ENCODE data around the gene KRT2. TPM values are rescaled to one million over a fixed set of nuclear protein-coding genes. Genes with fewer than 3 reads are reported as not detected.

KRT2 gene
- total RNA-seq, 1 experiment from 2014 or later: not detected

DNA sequence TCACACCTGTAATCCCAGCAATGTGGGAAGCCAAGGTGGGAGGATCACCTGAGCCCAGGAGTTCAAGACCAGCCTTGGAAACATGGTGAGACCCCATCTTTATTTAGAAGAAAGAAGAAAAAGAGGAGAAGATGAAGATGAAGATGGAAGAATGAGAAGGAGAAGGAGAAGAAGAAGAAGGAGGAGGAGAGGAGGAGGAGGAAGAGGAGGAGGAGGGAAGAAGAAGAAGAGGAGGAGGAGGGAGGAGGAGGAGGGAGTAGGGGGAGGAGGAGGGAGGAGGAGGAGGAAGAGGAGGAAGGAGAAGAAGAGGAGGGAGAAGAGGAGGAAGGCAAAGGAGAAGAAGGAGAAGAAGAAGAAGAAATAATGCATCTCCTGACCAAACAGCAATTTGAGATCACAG, 37.2 kb upstream of the KRT2 start:
- Histone ChIP-seq H3K4me3 (no peak overlapping the region), H3K27ac (no peak overlapping the region), H3K36me3 (no peaks in the 10 kb centered on the region), H3K9me3 (replicated peaks) (no peaks in the 10 kb centered on the region), H3K4me1 (no peaks in the 10 kb centered on the region), H3K27me3 (0 out of 2 replicates have a peak, but pooled peaks cover 3% of the 10 kb centered on the region)
- DNase-seq: no peak

DNA sequence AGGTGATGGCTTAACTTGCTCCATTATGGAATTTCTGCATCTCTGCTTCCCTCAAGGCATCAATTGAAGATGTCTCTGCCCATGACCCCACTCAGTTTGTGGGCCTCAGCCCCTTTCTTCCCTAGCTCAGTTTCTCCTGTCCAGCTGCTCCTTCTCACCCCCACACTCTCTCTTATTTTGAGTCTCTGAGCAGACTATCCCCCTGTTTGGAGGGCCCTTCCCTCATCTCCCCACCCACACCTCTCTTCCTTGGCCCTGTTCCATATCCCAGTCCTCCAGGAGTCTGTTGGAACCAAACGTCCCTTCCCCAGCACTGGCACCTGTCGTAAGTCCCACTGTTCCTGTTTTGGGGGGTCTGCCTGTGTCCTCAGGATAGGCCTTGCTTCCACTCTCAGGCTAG, 36.5 kb upstream of the KRT2 start:
- Histone ChIP-seq H3K4me3 (no peak overlapping the region), H3K9me3 (replicated peaks) (no peaks in the 10 kb centered on the region), H3K4me1 (no peaks in the 10 kb centered on the region), H3K36me3 (no peaks in the 10 kb centered on the region), H3K27me3 (0 out of 2 replicates have a peak, but pooled peaks cover 3% of the 10 kb centered on the region), H3K27ac (no peak overlapping the region)
- no peak for DNase-seq

DNA sequence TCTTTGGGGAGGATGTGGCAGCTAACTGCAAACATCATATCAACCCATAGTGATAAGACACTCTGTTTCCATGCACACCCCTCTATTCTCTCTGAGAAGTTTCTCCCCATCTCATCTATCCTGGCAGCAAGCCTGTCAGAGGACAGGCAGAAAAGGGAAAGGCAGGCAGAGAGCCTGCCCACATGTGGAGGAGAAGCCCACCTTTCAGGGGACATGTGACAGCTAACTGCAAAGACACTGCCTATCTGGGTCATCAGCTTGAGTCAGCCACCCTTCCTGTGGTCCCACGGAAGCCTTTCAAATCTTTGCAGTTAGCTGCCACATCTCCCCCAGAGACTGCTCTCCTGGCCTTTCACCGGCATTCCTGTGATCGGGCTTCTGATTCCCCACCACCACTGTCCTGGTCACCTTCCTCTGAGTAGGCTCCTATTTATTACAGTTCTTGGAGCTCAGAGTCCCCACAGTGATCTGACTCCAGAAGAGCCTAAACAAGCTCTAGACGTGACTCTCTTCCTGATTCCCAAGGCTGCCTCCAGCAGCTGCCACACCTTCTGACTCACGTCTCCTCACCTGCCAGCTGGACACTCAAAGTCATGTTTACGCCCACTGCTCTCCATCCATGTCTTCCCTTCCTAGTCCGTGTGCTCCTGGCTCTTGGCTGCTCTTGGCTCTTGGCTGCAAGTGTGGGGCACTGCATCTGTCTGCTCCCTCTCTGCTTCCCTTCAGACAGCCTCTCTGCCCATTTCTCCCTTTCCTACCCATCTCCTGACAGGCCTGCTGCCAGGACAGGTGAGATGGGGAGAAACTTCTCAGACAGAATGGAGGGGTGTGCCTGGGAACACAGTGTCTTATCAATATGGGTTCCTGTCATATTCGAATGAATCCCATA, 35.7 kb upstream of the KRT2 start:
- H3K27me3 ChIP-seq: 0 out of 2 replicates have a peak, but pooled peaks cover 3% of the 10 kb centered on the region
- H3K27ac ChIP-seq: no peak overlapping the region
- no peaks in the 10 kb centered on the region for H3K4me1 ChIP-seq
- no peaks in the 10 kb centered on the region for H3K9me3 ChIP-seq (replicated peaks)
- DNase-seq: no peak
- no peak overlapping the region for H3K4me3 ChIP-seq
- no peaks in the 10 kb centered on the region for H3K36me3 ChIP-seq

DNA sequence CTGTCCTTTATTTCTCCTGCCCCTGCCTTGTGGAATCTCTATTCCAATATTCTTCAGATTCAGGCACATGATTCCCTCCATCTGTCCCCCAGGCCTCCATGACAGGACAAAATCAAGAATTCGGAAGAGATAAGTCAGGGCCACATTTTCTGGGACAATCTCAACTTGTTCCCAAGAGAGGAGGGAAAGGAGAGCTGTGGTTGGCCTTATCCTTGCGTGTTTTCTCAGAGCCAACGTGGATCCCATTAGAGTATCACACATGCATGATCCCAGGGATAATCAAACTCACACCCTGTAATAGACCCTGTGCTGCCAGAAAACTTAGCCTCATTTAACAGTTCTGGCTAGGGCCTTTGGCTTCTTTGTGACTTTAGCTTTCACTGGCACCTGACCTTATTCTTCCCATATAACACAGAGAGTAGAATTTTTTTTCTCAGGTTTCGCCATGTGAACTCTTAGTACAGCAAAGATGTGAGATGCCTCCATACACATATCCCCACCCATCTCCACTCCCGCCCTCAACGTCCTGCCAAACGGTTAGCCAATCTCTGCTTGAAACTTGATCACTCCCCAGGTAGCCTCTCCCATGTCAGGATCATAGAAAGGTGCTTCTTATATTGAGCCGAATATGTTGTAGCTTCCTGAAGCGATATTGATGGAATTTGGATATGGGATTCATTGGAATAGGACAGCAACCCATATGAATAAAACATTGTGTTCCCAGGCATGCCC, 34.9 kb upstream of the KRT2 start:
- H3K4me1 ChIP-seq: no peaks in the 10 kb centered on the region
- no peaks in the 10 kb centered on the region for H3K36me3 ChIP-seq
- H3K4me3 ChIP-seq: no peak overlapping the region
- H3K9me3 ChIP-seq (replicated peaks): no peaks in the 10 kb centered on the region
- H3K27ac ChIP-seq: no peak overlapping the region
- no peak for DNase-seq
- H3K27me3 ChIP-seq: 0 out of 2 replicates have a peak, but pooled peaks cover 3% of the 10 kb centered on the region

DNA sequence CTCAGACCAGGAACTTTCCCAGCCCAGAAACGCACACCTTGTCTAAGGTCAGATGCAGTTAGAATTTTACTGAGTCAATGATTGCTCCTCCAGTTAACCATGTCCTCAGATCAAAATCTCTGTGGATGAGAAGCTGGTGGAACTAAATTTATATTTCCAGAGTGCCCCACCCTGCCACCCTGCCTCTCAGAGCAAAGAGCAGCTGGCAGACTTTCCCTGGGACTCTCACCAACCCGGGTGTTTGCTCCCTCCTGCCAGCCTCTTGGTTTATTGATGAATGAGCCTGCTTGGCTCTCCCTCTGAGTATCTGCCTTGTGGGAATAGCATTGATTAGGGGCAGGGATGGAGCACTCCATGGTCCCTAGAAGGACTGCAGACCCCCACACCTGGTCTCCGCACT, 34.1 kb upstream of the KRT2 start:
- Histone ChIP-seq H3K9me3 (replicated peaks) (no peaks in the 10 kb centered on the region), H3K27ac (no peak overlapping the region), H3K4me1 (no peaks in the 10 kb centered on the region), H3K36me3 (no peaks in the 10 kb centered on the region), H3K27me3 (0 out of 2 replicates have a peak, but pooled peaks cover 3% of the 10 kb centered on the region), H3K4me3 (no peak overlapping the region)
- DNase-seq: no peak

DNA sequence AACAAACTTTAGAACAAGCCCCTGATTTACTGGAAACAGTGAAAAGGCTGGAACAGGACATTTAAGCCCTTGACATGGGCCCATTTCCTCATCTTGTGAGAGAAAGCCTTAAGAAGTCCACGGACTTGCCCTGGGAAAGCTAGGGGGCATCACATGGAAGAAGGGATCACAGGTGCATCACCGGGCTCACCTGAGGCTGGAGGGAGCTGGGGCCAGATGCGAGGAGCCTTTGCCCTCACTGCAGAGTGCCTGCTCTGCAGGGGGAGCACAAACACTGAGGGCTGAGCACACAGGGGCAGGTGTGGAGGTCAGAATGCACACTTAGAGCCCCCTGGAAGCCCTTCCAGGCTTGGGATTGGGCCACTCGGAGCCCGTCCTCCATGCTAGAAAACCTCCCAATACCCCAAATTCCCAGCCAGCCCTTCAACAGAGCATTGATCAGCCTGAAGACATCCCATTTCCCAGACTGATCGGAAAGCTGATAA, 33.4 kb upstream of the KRT2 start:
- Histone ChIP-seq H3K9me3 (replicated peaks) (no peaks in the 10 kb centered on the region), H3K36me3 (no peaks in the 10 kb centered on the region), H3K4me3 (no peak overlapping the region), H3K27me3 (0 out of 2 replicates have a peak, but pooled peaks cover 3% of the 10 kb centered on the region), H3K27ac (no peak overlapping the region), H3K4me1 (no peaks in the 10 kb centered on the region)
- DNase-seq: no peak

DNA sequence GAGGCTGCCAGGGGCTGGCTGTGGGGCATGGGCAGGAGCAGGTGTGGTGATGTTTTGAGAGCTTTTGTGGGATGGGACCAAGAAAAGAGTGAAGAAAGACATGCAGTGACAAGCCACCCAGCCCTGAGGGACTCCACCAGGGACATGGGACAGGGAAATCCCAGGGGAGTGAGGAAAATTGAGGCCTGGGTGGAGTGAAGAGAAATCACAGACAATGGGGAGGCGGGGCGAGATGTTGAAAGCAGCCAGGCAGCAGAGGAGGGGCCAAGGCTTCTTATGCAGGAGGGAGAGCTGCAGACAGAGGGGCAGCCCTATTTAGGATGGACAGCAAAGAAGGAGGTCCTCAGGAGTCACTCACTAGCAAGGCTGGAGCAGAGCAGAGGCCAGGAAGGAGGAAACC, 32.4 kb upstream of the KRT2 start:
- Histone ChIP-seq H3K27ac (no peak overlapping the region), H3K9me3 (replicated peaks) (no peaks in the 10 kb centered on the region), H3K4me1 (no peaks in the 10 kb centered on the region), H3K36me3 (no peaks in the 10 kb centered on the region), H3K4me3 (no peak overlapping the region), H3K27me3 (0 out of 2 replicates have a peak, but pooled peaks cover 3% of the 10 kb centered on the region)
- DNase-seq: no peak

DNA sequence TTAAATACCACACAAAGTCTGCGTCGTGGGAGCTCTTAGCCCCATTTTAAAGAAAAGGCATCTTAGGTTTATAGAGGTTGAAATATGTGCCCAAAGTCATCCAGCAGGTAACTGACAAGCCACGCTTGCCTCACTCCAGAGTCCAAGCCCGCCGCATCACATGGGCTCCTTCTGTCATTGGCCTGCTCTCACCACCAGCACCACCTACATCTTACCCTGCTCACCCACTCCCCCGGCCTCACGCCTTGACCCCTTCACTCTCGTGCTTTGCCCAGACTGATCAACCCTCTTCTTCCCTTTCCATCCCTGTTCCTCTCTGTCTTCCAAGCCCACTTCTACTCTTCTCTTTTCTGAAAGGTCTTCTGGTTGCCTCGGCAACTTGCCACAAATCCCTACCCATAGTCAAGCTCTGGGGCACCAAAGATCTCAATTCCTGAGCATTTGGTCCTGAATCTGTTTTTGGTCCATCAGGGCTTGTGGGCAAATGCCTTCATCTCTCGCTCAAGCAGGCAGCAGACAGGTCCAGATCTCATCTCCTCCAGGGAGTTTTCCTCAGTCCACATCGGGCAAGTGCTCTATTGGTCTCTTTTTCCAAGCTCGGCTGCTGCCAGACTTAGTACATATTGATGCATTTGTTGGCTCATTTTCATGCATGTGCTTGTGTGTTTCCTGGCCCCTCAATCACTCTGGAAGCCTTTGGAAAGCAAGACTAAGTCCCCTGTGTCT, 31.7 kb upstream of the KRT2 start:
- Histone ChIP-seq H3K27me3 (0 out of 2 replicates have a peak, but pooled peaks cover 3% of the 10 kb centered on the region), H3K4me3 (no peak overlapping the region), H3K9me3 (replicated peaks) (no peaks in the 10 kb centered on the region), H3K36me3 (no peaks in the 10 kb centered on the region), H3K27ac (no peak overlapping the region), H3K4me1 (no peaks in the 10 kb centered on the region)
- DNase-seq: no peak

DNA sequence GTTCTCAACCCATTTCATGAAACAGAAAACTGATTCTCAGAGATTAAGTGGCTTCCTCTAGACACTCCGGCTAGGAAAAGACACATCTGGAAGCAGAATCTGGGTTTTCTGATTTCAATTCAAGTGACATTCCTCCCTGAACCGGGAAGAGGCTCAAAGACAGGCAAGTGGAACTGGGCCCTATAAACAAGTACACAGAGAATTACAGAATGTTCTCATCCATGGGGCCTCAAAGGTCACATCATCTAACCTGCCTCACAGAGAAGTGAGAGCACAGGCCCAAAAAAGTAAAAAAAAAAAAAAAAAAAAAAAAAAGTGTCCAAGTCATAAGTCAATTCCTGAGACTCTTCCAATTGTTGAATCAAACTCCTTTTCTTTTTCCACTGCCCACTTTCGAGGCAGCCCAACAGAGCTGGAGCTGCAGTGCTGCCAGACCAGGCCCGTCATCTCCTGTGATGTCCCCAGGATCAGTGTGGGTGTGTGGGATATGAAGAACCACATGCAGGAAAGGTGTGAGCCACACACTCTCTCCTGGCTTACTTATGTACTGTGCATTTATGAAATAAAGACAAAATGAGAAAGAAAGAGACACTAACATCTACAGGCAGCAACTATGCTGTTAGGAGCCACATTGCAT, 31.0 kb upstream of the KRT2 start:
- no peak overlapping the region for H3K27ac ChIP-seq
- H3K27me3 ChIP-seq: 0 out of 2 replicates have a peak, but pooled peaks cover 3% of the 10 kb centered on the region
- no peaks in the 10 kb centered on the region for H3K36me3 ChIP-seq
- no peaks in the 10 kb centered on the region for H3K4me1 ChIP-seq
- DNase-seq: no peak
- H3K9me3 ChIP-seq (replicated peaks): no peaks in the 10 kb centered on the region
- no peak overlapping the region for H3K4me3 ChIP-seq

DNA sequence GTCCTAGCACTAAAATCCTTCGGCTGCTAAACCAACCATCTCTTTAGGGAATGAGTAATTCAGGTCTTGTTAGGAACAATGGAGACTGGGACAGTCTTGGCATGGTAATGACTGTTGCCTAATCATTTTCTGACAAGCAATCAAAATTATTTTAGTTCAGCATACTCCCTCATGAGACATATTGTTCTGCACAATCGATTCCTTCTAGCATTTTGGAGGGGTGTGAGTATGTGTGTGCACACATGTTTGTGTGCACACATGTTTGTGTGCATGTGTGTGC, 30.3 kb upstream of the KRT2 start:
- H3K27me3 ChIP-seq: 0 out of 2 replicates have a peak, but pooled peaks cover 3% of the 10 kb centered on the region
- no peaks in the 10 kb centered on the region for H3K9me3 ChIP-seq (replicated peaks)
- H3K36me3 ChIP-seq: no peaks in the 10 kb centered on the region
- no peaks in the 10 kb centered on the region for H3K4me1 ChIP-seq
- DNase-seq: no peak
- H3K4me3 ChIP-seq: no peak overlapping the region
- no peak overlapping the region for H3K27ac ChIP-seq

DNA sequence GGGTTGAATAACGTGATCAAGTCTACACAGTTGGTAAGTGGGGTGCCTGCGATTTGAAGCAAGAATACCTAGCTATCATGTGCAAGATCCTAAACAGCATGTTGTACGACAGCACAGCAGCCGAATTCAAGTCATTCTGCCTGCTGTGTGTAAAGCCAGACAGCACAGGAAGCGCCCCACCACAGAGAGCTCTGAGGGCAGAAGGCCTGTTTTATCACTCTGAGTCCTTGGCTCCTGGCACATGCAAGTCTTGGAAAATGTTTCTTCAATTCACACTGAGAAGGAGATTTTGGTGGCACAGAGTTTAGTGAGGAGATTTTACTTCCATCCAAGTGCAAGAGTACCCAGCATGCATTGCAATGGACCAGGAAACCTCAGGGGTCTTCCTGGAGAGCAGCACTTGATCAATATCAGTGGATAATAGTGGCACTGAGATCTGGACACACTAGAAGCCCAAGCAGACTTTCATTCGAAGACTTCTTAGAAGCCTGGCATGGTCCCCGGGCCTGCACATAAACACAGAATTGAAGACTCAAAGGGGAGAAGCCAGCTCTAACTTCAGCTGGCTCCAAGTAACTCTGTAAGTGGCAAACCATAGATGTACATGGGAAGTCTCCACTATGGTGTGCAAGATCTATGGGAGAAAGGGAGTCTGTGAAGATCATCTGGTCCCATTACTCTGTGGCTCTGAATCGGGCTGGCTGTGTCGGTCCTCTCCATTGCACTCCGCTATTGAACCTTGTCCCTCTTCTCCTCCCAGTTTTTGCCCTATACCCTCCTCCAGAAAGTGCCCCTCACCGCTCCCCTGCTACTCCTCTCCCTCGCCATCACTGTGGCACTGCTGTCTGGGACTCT, 29.7 kb upstream of the KRT2 start:
- H3K4me1 ChIP-seq: no peaks in the 10 kb centered on the region
- no peak overlapping the region for H3K27ac ChIP-seq
- H3K27me3 ChIP-seq: 0 out of 2 replicates have a peak, but pooled peaks cover 3% of the 10 kb centered on the region
- no peaks in the 10 kb centered on the region for H3K36me3 ChIP-seq
- H3K9me3 ChIP-seq (replicated peaks): no peaks in the 10 kb centered on the region
- H3K4me3 ChIP-seq: no peak overlapping the region
- no peak for DNase-seq

DNA sequence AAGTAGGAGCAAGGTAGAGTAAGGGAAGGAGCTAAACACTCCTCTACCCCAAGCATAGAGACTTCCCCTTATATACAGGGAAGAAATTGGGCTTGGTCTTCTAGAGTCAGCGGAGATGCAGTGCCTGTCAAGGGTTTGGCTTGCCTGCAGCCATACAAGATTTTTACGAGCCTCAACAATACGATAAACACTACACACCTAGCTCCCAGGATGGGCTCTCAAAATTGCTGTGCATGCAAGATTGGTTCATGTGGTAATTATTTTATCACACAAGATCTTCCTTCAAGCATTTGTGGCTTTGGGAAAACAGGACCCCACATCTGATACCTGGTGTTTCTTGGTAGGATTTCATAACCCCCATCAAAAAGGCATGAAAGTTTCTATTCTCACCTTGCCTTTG, 28.4 kb upstream of the KRT2 start, which contains the start of gene KRT1:
KRT1 (minus strand) TSS at position 45 of the 400 bp plus-strand sequence. CDS start 59 bp downstream, outside the sequence.
- Histone ChIP-seq H3K9me3 (replicated peaks) (no peaks in the 10 kb centered on the region), H3K36me3 (no peaks in the 10 kb centered on the region), H3K4me3 (no peak within 1 kb of the TSS), H3K27ac (no peak within 1 kb of the TSS), H3K4me1 (no peaks in the 10 kb centered on the region), H3K27me3 (no peaks in the 10 kb centered on the region)
- DNase-seq: no peak

DNA sequence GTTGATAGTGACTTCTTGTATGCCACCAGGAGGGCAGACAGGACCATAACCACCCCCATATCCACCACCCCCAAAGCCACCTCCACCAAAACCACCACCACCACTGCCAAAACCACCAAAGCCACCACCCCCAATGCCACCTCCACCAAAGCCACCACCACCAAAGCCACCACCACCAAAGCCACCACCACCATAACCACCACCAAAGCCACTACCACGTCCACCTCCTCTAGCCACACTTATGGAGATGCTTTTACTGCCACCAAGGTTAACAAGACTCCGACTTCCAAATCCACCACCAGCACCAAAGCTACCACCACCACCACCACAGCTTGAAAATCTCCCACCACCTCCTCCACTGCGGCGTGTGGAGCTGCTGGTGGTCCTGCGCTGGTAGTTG, 27.9 kb upstream of the KRT2 start:
- H3K27me3 ChIP-seq: no peaks in the 10 kb centered on the region
- H3K27ac ChIP-seq: no peak overlapping the region
- no peak for DNase-seq
- no peaks in the 10 kb centered on the region for H3K9me3 ChIP-seq (replicated peaks)
- no peaks in the 10 kb centered on the region for H3K36me3 ChIP-seq
- H3K4me1 ChIP-seq: no peaks in the 10 kb centered on the region
- H3K4me3 ChIP-seq: no peak overlapping the region

All from SJCRH30 (cell line).